ENCODE data around the gene ZMIZ1. TPM values are rescaled to one million over a fixed set of nuclear protein-coding genes. Genes with fewer than 3 reads are reported as not detected.
"Not testable (repeated sequence)": the region's sequence is repeated elsewhere in the genome, so short reads cannot be mapped to it uniquely, and the experiment has no call there.

The ZMIZ1 gene
- total RNA-seq, 1 experiment from 2014 or later, result 20.4 TPM

- Histone ChIP-seq H3K4me3 (ENCODE audit: insufficient read depth, low read depth, low read length) (no peak overlapping the region), H3K36me3 (replicated peaks; ENCODE audit: control insufficient read depth, insufficient read depth, low read length) (no peaks in the 10 kb centered on the region; the same call in 1 of the 2 replicates), H3K27me3 (ENCODE audit: control insufficient read depth, insufficient read depth, low read length) (no peaks in the 10 kb centered on the region)
- DNase-seq, result no peak
Observed at GRCh38 chr10:79266543-79267312, 198.0 kb downstream of the ZMIZ1 start.

GRCh38 chr10:79267499-79267898, 198.7 kb downstream of the ZMIZ1 start:
- H3K27me3 ChIP-seq (ENCODE audit: control insufficient read depth, insufficient read depth, low read length), result no peaks in the 10 kb centered on the region
- H3K36me3 ChIP-seq (replicated peaks; ENCODE audit: control insufficient read depth, insufficient read depth, low read length), result no peaks in the 10 kb centered on the region; the same call in 1 of the 2 replicates
- DNase-seq, result no peak
- H3K4me3 ChIP-seq (ENCODE audit: insufficient read depth, low read depth, low read length), result no peak overlapping the region

GRCh38 chr10:79268161-79268601, 199.4 kb downstream of the ZMIZ1 start:
- DNase-seq, result no peak
- H3K4me3 ChIP-seq (ENCODE audit: insufficient read depth, low read depth, low read length), result no peak overlapping the region
- no peaks in the 10 kb centered on the region for H3K27me3 ChIP-seq (ENCODE audit: control insufficient read depth, insufficient read depth, low read length)
- H3K36me3 ChIP-seq (replicated peaks; ENCODE audit: control insufficient read depth, insufficient read depth, low read length), result no peaks in the 10 kb centered on the region; the same call in 1 of the 2 replicates

GRCh38 chr10:79268742-79269141, 200.0 kb downstream of the ZMIZ1 start:
- DNase-seq, result no peak
- Histone ChIP-seq H3K4me3 (ENCODE audit: insufficient read depth, low read depth, low read length) (no peak overlapping the region), H3K27me3 (ENCODE audit: control insufficient read depth, insufficient read depth, low read length) (no peaks in the 10 kb centered on the region), H3K36me3 (replicated peaks; ENCODE audit: control insufficient read depth, insufficient read depth, low read length) (no peaks in the 10 kb centered on the region; the same call in 1 of the 2 replicates)

GRCh38 chr10:79269443-79269842, 200.7 kb downstream of the ZMIZ1 start:
- Histone ChIP-seq H3K4me3 (ENCODE audit: insufficient read depth, low read depth, low read length) (no peak overlapping the region), H3K27me3 (ENCODE audit: control insufficient read depth, insufficient read depth, low read length) (no peaks in the 10 kb centered on the region), H3K36me3 (replicated peaks; ENCODE audit: control insufficient read depth, insufficient read depth, low read length) (no peaks in the 10 kb centered on the region; the same call in 1 of the 2 replicates)
- no peak for DNase-seq

GRCh38 chr10:79269969-79270368, 201.2 kb downstream of the ZMIZ1 start:
- no peak for DNase-seq
- no peaks in the 10 kb centered on the region for H3K27me3 ChIP-seq (ENCODE audit: control insufficient read depth, insufficient read depth, low read length)
- no peaks in the 10 kb centered on the region; the same call in 1 of the 2 replicates for H3K36me3 ChIP-seq (replicated peaks; ENCODE audit: control insufficient read depth, insufficient read depth, low read length)
- H3K4me3 ChIP-seq (ENCODE audit: insufficient read depth, low read depth, low read length), result no peak overlapping the region

GRCh38 chr10:79270466-79271246, 201.9 kb downstream of the ZMIZ1 start:
- no peak for DNase-seq
- H3K4me3 ChIP-seq (ENCODE audit: insufficient read depth, low read depth, low read length), result no peak overlapping the region
- no peaks in the 10 kb centered on the region for H3K27me3 ChIP-seq (ENCODE audit: control insufficient read depth, insufficient read depth, low read length)
- no peaks in the 10 kb centered on the region; the same call in 1 of the 2 replicates for H3K36me3 ChIP-seq (replicated peaks; ENCODE audit: control insufficient read depth, insufficient read depth, low read length)

GRCh38 chr10:79272353-79272752, 203.6 kb downstream of the ZMIZ1 start:
- DNase-seq, result no peak
- Histone ChIP-seq H3K4me3 (ENCODE audit: insufficient read depth, low read depth, low read length) (no peak overlapping the region), H3K36me3 (replicated peaks; ENCODE audit: control insufficient read depth, insufficient read depth, low read length) (peaks cover 2% of the 10 kb centered on the region), H3K27me3 (ENCODE audit: control insufficient read depth, insufficient read depth, low read length) (no peaks in the 10 kb centered on the region)

- H3K36me3 ChIP-seq (replicated peaks; ENCODE audit: control insufficient read depth, insufficient read depth, low read length), result peaks cover 4% of the 10 kb centered on the region
- no peak overlapping the region for H3K4me3 ChIP-seq (ENCODE audit: insufficient read depth, low read depth, low read length)
- DNase-seq, result no peak
- no peaks in the 10 kb centered on the region for H3K27me3 ChIP-seq (ENCODE audit: control insufficient read depth, insufficient read depth, low read length)
Observed at GRCh38 chr10:79273604-79274003, 204.8 kb downstream of the ZMIZ1 start.

GRCh38 chr10:79274279-79275104, 205.7 kb downstream of the ZMIZ1 start:
- Histone ChIP-seq H3K27me3 (ENCODE audit: control insufficient read depth, insufficient read depth, low read length) (no peaks in the 10 kb centered on the region), H3K36me3 (replicated peaks; ENCODE audit: control insufficient read depth, insufficient read depth, low read length) (peaks cover 4% of the 10 kb centered on the region), H3K4me3 (ENCODE audit: insufficient read depth, low read depth, low read length) (no peak overlapping the region)
- DNase-seq, result no peak

- no peak for DNase-seq
- Histone ChIP-seq H3K4me3 (ENCODE audit: insufficient read depth, low read depth, low read length) (no peak overlapping the region), H3K27me3 (ENCODE audit: control insufficient read depth, insufficient read depth, low read length) (no peaks in the 10 kb centered on the region), H3K36me3 (replicated peaks; ENCODE audit: control insufficient read depth, insufficient read depth, low read length) (peaks cover 4% of the 10 kb centered on the region)
Observed at GRCh38 chr10:79275105-79275430, 206.3 kb downstream of the ZMIZ1 start.

GRCh38 chr10:79275431-79275851, 206.7 kb downstream of the ZMIZ1 start:
- DNase-seq, result no peak
- H3K36me3 ChIP-seq (replicated peaks; ENCODE audit: control insufficient read depth, insufficient read depth, low read length), result peaks cover 4% of the 10 kb centered on the region

GRCh38 chr10:79277579-79278269, 209.0 kb downstream of the ZMIZ1 start:
- Histone ChIP-seq H3K4me3 (ENCODE audit: insufficient read depth, low read depth, low read length) (no peak overlapping the region), H3K36me3 (replicated peaks; ENCODE audit: control insufficient read depth, insufficient read depth, low read length) (peaks cover 4% of the 10 kb centered on the region), H3K27me3 (ENCODE audit: control insufficient read depth, insufficient read depth, low read length) (no peaks in the 10 kb centered on the region)
- DNase-seq, result no peak

More at GRCh38 chr10:79275431-79275851, 206.7 kb downstream of the ZMIZ1 start:
- H3K4me3 ChIP-seq (ENCODE audit: insufficient read depth, low read depth, low read length), result no peak overlapping the region
- no peaks in the 10 kb centered on the region for H3K27me3 ChIP-seq (ENCODE audit: control insufficient read depth, insufficient read depth, low read length)

GRCh38 chr10:79279047-79279446, 210.3 kb downstream of the ZMIZ1 start:
- not testable (repeated sequence) for H3K36me3 ChIP-seq (replicated peaks; ENCODE audit: control insufficient read depth, insufficient read depth, low read length); H3K27me3 ChIP-seq (ENCODE audit: control insufficient read depth, insufficient read depth, low read length); H3K4me3 ChIP-seq (ENCODE audit: insufficient read depth, low read depth, low read length); DNase-seq

Data from H7 (cell line).